Measurements from ENCODE around the gene ARID2.
A peak's percentile ranks its signal among the peaks of the same experiment; 100 is the strongest.

ARID2 gene

GRCh38 chr12:45732250-45732649, 2.7 kb downstream of the ARID2 start:
- Histone ChIP-seq H3K9me3 (ENCODE audit: control insufficient read depth, low read length) (no peaks in the 10 kb centered on the region), H3K27ac (peak overlapping the region; percentile 59), H3K4me1 (peaks cover 10% of the 10 kb centered on the region), H3K4me3 (ENCODE audit: low read depth, low read length) (peak overlapping the region; percentile 34), H3K27me3 (ENCODE audit: control insufficient read depth, insufficient read depth, low read length) (no peaks in the 10 kb centered on the region), H3K79me2 (peaks cover 19% of the 10 kb centered on the region), H3K9ac (no peak overlapping the region), H3K4me2 (ENCODE audit: low read length) (peak overlapping the region; percentile 54), H3K36me3 (ENCODE audit: control insufficient read depth, insufficient read depth, low read length) (no peaks in the 10 kb centered on the region), H2AFZ (no peak overlapping the region)
- TF ChIP-seq CTCF (IDR thresholded peaks at IDR 0.05) = no peak

DNA sequence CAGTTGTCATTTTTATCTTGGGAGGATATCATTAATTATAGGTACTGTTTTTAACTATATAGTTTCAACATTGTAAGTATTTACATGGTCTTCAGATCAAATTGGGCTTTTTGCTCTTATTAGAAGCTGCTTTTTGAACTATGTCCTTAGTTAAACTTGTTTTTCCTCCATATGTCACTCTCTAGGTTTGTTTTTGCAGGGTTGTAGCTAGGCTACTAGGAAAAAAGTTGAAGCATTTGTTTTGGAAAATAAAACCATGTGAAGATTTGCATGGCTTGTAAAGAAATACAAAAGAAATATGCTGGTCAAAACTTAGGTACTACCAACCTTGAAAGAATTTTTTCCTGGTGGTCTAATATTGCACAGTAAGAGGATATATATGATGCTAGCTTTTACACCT, 3.4 kb downstream of the ARID2 start:
- H3K9me3 ChIP-seq (ENCODE audit: control insufficient read depth, low read length) = no peaks in the 10 kb centered on the region
- no peaks in the 10 kb centered on the region for H3K27me3 ChIP-seq (ENCODE audit: control insufficient read depth, insufficient read depth, low read length)
- H3K4me2 ChIP-seq (ENCODE audit: low read length) = peak overlapping the region; percentile 54
- no peak overlapping the region for H2AFZ ChIP-seq
- H3K4me3 ChIP-seq (ENCODE audit: low read depth, low read length) = peak overlapping the region; percentile 34
- H3K4me1 ChIP-seq = peaks cover 10% of the 10 kb centered on the region
- H3K79me2 ChIP-seq = peaks cover 23% of the 10 kb centered on the region
- H3K27ac ChIP-seq = peak overlapping the region; percentile 59
- H3K9ac ChIP-seq = no peak overlapping the region
- no peak for TF ChIP-seq CTCF (IDR thresholded peaks at IDR 0.05)
- no peaks in the 10 kb centered on the region for H3K36me3 ChIP-seq (ENCODE audit: control insufficient read depth, insufficient read depth, low read length)

- no peak overlapping the region for H3K27ac ChIP-seq
- H3K36me3 ChIP-seq (ENCODE audit: control insufficient read depth, insufficient read depth, low read length) = no peaks in the 10 kb centered on the region
- peaks cover 46% of the 10 kb centered on the region for H3K79me2 ChIP-seq
- H3K9me3 ChIP-seq (ENCODE audit: control insufficient read depth, low read length) = no peaks in the 10 kb centered on the region
- H2AFZ ChIP-seq = no peak overlapping the region
- no peaks in the 10 kb centered on the region for H3K27me3 ChIP-seq (ENCODE audit: control insufficient read depth, insufficient read depth, low read length)
- no peak for TF ChIP-seq CTCF (IDR thresholded peaks at IDR 0.05)
- H3K4me2 ChIP-seq (ENCODE audit: low read length) = no peak overlapping the region
- H3K4me3 ChIP-seq (ENCODE audit: low read depth, low read length) = no peak overlapping the region
- no peak overlapping the region for H3K9ac ChIP-seq
- peaks cover 7% of the 10 kb centered on the region for H3K4me1 ChIP-seq
These were observed 8.1 kb downstream of the ARID2 start for GRCh38 chr12:45737638-45738037.

DNA sequence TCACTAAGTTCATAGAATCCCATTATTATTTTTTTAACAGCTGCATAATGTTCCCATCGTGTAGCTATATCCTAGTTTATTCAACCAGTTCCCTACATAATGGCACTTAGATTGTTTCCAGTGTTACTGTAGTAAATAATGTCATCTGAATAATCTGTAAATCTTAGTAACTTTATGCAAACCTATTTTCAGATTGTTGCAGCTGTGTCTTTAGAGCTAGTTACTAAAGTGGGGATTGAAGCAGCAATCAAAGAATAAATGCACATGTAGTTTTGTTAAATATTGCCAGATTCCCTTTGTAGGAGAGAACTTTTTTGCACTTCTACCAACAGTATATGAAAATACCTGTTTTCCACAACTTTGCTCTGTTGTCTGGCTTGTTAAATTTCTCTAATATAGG, 13.1 kb downstream of the ARID2 start:
- TF ChIP-seq CTCF (IDR thresholded peaks at IDR 0.05) = no peak

GRCh38 chr12:45743247-45743646, 13.7 kb downstream of the ARID2 start:
- no peak overlapping the region for H3K4me2 ChIP-seq (ENCODE audit: low read length)
- no peak overlapping the region for H3K4me3 ChIP-seq (ENCODE audit: low read depth, low read length)
- H3K27me3 ChIP-seq (ENCODE audit: control insufficient read depth, insufficient read depth, low read length) = no peaks in the 10 kb centered on the region
- H3K4me1 ChIP-seq = no peaks in the 10 kb centered on the region
- no peaks in the 10 kb centered on the region for H3K36me3 ChIP-seq (ENCODE audit: control insufficient read depth, insufficient read depth, low read length)
- no peaks in the 10 kb centered on the region for H3K9me3 ChIP-seq (ENCODE audit: control insufficient read depth, low read length)
- H2AFZ ChIP-seq = no peak overlapping the region
- H3K79me2 ChIP-seq = peaks cover 57% of the 10 kb centered on the region
- TF ChIP-seq CTCF (IDR thresholded peaks at IDR 0.05) = no peak
- no peak overlapping the region for H3K9ac ChIP-seq
- no peak overlapping the region for H3K27ac ChIP-seq

More for the DNA sequence above, 13.1 kb downstream of the ARID2 start:
- no peak overlapping the region for H3K27ac ChIP-seq
- H3K9ac ChIP-seq = no peak overlapping the region
- H3K36me3 ChIP-seq (ENCODE audit: control insufficient read depth, insufficient read depth, low read length) = no peaks in the 10 kb centered on the region
- peaks cover 51% of the 10 kb centered on the region for H3K79me2 ChIP-seq
- H3K27me3 ChIP-seq (ENCODE audit: control insufficient read depth, insufficient read depth, low read length) = no peaks in the 10 kb centered on the region
- no peaks in the 10 kb centered on the region for H3K9me3 ChIP-seq (ENCODE audit: control insufficient read depth, low read length)
- no peak overlapping the region for H3K4me3 ChIP-seq (ENCODE audit: low read depth, low read length)
- no peak overlapping the region for H3K4me2 ChIP-seq (ENCODE audit: low read length)
- no peak overlapping the region for H2AFZ ChIP-seq
- H3K4me1 ChIP-seq = no peaks in the 10 kb centered on the region

Data from parathyroid adenoma (tissue), 2 donors.